ENCODE measurements around the gene FAM124A.

FAM124A gene, protein sequence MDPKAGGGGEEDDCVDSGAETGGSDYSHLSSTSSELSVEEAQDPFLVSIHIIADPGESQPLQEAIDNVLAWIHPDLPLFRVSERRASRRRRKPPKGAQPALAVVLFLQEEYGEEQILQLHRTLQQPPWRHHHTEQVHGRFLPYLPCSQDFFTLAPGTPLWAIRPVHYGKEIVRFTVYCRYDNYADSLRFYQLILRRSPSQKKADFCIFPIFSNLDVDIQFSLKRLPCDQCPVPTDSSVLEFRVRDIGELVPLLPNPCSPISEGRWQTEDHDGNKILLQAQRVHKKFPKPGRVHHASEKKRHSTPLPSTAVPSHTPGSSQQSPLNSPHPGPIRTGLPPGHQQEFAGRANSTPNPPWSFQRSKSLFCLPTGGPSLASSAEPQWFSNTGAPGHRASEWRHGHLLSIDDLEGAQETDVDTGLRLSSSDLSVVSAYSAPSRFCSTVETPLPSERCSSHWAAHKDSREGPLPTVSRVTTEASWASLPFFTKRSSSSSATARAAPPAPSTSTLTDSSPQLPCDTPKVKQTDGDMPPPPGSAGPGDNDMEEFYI

DNA sequence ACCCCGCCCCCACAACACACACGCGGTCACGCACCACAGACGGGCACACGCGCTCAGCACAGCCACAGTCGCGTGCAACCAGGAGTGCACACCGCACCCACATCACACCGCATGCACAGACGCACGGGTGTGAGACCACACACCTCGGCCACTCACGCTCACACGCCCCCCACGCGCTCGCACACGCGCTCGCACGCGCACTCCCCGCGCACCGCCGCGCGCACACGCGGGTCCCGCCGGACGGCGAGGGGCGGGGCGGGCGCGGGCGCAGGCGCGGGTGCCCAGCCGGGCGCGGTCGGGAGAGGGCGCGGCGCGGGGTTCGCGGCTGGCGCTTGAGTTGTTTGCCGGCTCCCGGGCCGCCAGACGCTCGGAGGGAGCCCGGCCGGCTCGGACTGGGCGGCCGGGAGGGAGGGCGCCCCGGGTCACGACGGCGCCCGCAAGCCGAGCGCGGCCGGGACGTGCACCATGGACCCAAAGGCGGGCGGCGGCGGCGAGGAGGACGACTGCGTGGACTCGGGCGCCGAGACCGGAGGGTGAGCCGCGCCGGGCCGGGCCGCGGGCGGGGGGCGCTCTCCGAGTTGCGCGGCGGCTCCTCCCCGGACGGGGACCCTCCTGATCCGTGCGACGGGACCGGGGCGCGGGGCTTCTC lies at the start of gene FAM124A:
TSS of gene FAM124A (plus strand) at position 362 of the 649 bp plus-strand sequence. CDS start at position 466, 104 bp downstream.
- TF ChIP-seq GATA2 (IDR thresholded peaks at IDR 0.05; ENCODE audit: low read depth, low read length) (no peak), GATA3 (IDR thresholded peaks at IDR 0.05; ENCODE audit: low read depth, low read length) (no peak)

DNA sequence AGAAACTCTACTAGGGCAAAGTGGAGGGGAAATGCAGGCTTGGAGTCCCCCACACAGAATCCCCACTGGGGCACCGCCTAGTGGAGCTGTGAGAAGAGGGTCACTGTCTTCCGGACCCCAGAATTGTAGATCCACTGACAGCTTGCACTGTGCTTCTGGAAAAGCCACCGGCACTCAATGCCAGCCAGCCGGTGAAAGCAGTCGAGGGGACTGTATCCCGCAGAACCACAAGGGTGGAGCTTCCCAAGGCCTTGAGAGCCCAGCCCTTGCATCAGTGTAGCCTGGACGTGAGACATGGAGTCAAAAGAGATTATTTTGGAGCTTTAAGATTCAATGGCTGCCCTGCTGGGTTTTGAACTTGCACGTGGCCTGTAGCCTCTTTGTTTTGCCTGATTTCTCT lies 47.2 kb upstream of the FAM124A start:
- TF ChIP-seq GATA2 (IDR thresholded peaks at IDR 0.05; ENCODE audit: low read depth, low read length), result no peak
- no peak for TF ChIP-seq GATA3 (IDR thresholded peaks at IDR 0.05; ENCODE audit: low read depth, low read length)

DNA sequence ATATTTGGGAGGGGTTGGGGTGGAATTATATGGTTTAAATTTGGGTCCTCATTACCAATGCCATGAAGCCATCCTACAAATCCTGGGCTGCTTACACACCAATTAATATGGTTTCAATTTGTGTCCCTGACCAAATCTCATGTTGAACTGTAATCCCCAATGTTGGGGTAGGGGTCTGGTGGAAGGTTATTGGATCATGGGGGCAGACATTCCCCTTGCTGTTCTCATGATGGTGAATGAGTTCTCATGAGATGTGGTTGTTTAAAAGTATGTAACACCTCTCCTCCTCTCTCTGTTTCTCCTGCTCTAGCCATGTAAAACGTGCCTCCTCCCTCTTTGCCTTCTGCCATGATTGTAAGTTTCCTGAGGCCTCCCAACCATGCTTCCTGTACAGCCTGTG lies 46.6 kb upstream of the FAM124A start:
- TF ChIP-seq GATA2 (IDR thresholded peaks at IDR 0.05; ENCODE audit: low read depth, low read length) (no peak), GATA3 (IDR thresholded peaks at IDR 0.05; ENCODE audit: low read depth, low read length) (no peak)

GRCh38 chr13:51177188-51177587 lies 45.0 kb upstream of the FAM124A start:
- TF ChIP-seq GATA3 (IDR thresholded peaks at IDR 0.05; ENCODE audit: low read depth, low read length) (no peak), GATA2 (IDR thresholded peaks at IDR 0.05; ENCODE audit: low read depth, low read length) (no peak)

DNA sequence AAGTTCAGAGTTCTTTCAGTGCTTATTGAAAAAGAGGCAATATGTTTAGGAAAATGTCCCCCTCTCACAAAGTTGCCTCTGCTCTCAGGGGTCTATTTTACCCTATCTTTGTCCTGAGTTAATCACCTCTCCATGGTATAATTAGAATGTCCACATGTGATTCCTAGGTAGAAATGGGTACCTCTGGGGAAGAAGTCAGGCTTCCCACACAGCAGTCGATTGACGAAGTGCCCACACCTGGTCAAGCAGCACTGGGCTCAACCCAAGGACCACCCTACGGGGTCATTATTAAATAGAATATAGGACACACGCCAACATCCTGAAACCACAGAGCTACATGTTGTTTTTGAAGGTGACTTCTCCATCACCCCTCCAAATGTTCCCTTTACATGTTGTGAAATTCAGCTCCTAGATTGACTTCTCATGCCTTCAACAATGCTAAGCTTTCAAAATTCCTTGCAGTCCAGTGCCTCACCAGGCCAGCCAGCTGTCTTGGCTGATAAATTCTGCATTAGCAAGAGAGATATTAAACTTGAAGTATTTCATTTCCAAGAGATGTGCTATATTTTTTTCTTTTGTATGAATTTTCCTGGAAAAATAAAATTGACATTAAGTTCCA lies 43.6 kb upstream of the FAM124A start:
- TF ChIP-seq GATA3 (IDR thresholded peaks at IDR 0.05; ENCODE audit: low read depth, low read length) (no peak), GATA2 (IDR thresholded peaks at IDR 0.05; ENCODE audit: low read depth, low read length) (no peak)

- TF ChIP-seq GATA2 (IDR thresholded peaks at IDR 0.05; ENCODE audit: low read depth, low read length) (no peak), GATA3 (IDR thresholded peaks at IDR 0.05; ENCODE audit: low read depth, low read length) (no peak)
Measured at GRCh38 chr13:51179432-51179971, 42.7 kb upstream of the FAM124A start.

- TF ChIP-seq GATA2 (IDR thresholded peaks at IDR 0.05; ENCODE audit: low read depth, low read length) (no peak), GATA3 (IDR thresholded peaks at IDR 0.05; ENCODE audit: low read depth, low read length) (no peak)
Measured at GRCh38 chr13:51180853-51181511, 41.2 kb upstream of the FAM124A start.

- TF ChIP-seq GATA2 (IDR thresholded peaks at IDR 0.05; ENCODE audit: low read depth, low read length) (no peak), GATA3 (IDR thresholded peaks at IDR 0.05; ENCODE audit: low read depth, low read length) (no peak)
Measured at GRCh38 chr13:51181786-51182383, 40.3 kb upstream of the FAM124A start.

- TF ChIP-seq GATA3 (IDR thresholded peaks at IDR 0.05; ENCODE audit: low read depth, low read length) (no peak), GATA2 (IDR thresholded peaks at IDR 0.05; ENCODE audit: low read depth, low read length) (no peak)
Measured at GRCh38 chr13:51191743-51192142, 30.5 kb upstream of the FAM124A start.

GRCh38 chr13:51192348-51192747 lies 29.9 kb upstream of the FAM124A start:
- TF ChIP-seq GATA2 (IDR thresholded peaks at IDR 0.05; ENCODE audit: low read depth, low read length) (no peak), GATA3 (IDR thresholded peaks at IDR 0.05; ENCODE audit: low read depth, low read length) (no peak)

DNA sequence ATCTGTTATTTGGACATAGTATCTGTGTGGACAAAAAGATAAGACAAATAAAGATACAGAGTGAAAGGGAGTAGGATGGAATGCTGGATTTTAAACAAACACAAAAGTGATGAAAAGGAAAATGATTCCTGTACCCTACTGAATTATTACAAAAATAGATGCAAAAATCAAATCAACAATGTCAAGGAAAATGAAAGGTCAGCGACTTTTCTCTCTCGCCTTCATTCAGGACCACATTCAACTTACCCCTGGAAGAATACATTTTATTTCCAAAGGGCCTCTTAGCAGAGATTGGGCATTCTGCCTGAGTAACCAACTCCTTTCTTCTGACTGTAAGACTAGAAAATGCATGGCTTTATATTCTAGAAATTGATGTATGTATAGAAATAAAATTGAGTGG lies 28.8 kb upstream of the FAM124A start:
- no peak for TF ChIP-seq GATA3 (IDR thresholded peaks at IDR 0.05; ENCODE audit: low read depth, low read length)
- no peak for TF ChIP-seq GATA2 (IDR thresholded peaks at IDR 0.05; ENCODE audit: low read depth, low read length)

GRCh38 chr13:51194942-51195341 lies 27.3 kb upstream of the FAM124A start:
- TF ChIP-seq GATA3 (IDR thresholded peaks at IDR 0.05; ENCODE audit: low read depth, low read length) (no peak), GATA2 (IDR thresholded peaks at IDR 0.05; ENCODE audit: low read depth, low read length) (no peak)

DNA sequence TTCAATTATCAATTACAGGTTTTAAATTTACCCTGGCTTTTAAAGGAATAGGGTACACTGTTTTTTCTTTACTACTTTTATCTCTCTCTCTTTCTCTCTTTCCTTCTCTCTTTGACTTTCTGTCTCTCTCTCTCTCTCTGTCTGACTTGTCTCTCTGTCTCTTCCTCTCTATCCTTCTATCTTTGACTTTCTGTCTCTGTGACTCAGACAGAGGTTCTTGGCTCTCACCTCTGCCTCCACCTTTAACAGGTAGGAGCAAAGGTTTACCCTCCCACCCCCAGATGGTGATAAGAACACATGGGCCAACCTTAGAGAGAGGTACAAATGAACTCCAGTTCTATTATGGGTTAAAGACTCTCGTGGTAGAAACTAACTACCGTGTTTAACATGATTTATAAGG lies 20.3 kb upstream of the FAM124A start:
- TF ChIP-seq GATA3 (IDR thresholded peaks at IDR 0.05; ENCODE audit: low read depth, low read length), result no peak
- TF ChIP-seq GATA2 (IDR thresholded peaks at IDR 0.05; ENCODE audit: low read depth, low read length), result no peak

All from SH-SY5Y (cell line).